ENCODE data around the gene SRD5A2. TPM values are rescaled to one million over a fixed set of nuclear protein-coding genes. Genes with fewer than 3 reads are reported as not detected.

SRD5A2 gene
- total RNA-seq, 1 donor from 2014 or later: not detected

GRCh38 chr2:31558401-31559295 is 22.1 kb downstream of the SRD5A2 start:
- H3K4me3 Mint-ChIP-seq (ENCODE audit: low read depth): no peak overlapping the region
- H3K27ac Mint-ChIP-seq: no peak overlapping the region
- DNase-seq (ENCODE audit: low spot score): no peak
- intact Hi-C loops (cut with micrococcal nuclease): no loop called here
- no peaks in the 10 kb centered on the region for H3K4me1 Mint-ChIP-seq (ENCODE audit: low read depth)
- H3K9me3 Mint-ChIP-seq: no peaks in the 10 kb centered on the region
- no peaks in the 10 kb centered on the region for H3K27me3 Mint-ChIP-seq (ENCODE audit: low read depth)
- H3K36me3 Mint-ChIP-seq (ENCODE audit: low read depth): no peaks in the 10 kb centered on the region

- intact Hi-C loops (cut with micrococcal nuclease): no loop called here
- no peak for DNase-seq (ENCODE audit: low spot score)
- Mint-ChIP-seq H3K27me3 (ENCODE audit: low read depth) (no peaks in the 10 kb centered on the region), H3K9me3 (peaks cover 6% of the 10 kb centered on the region), H3K27ac (no peak overlapping the region), H3K36me3 (ENCODE audit: low read depth) (no peaks in the 10 kb centered on the region), H3K4me1 (ENCODE audit: low read depth) (no peaks in the 10 kb centered on the region), H3K4me3 (ENCODE audit: low read depth) (no peak overlapping the region)
Observed at GRCh38 chr2:31556940-31557339, 23.8 kb downstream of the SRD5A2 start.

GRCh38 chr2:31555967-31556706 is 24.6 kb downstream of the SRD5A2 start:
- Mint-ChIP-seq H3K4me3 (ENCODE audit: low read depth) (no peak overlapping the region), H3K9me3 (peaks cover 6% of the 10 kb centered on the region), H3K36me3 (ENCODE audit: low read depth) (no peaks in the 10 kb centered on the region), H3K4me1 (ENCODE audit: low read depth) (no peaks in the 10 kb centered on the region), H3K27ac (no peak overlapping the region), H3K27me3 (ENCODE audit: low read depth) (no peaks in the 10 kb centered on the region)
- DNase-seq (ENCODE audit: low spot score): no peak
- intact Hi-C loops (cut with micrococcal nuclease): no loop called here

GRCh38 chr2:31553362-31553761 is 27.4 kb downstream of the SRD5A2 start:
- Mint-ChIP-seq H3K4me3 (ENCODE audit: low read depth) (no peak overlapping the region), H3K27ac (no peak overlapping the region), H3K27me3 (ENCODE audit: low read depth) (no peaks in the 10 kb centered on the region)

GRCh38 chr2:31547485-31547884 is 33.3 kb downstream of the SRD5A2 start:
- no peak for DNase-seq (ENCODE audit: low spot score)
- Mint-ChIP-seq H3K27me3 (ENCODE audit: low read depth) (no peaks in the 10 kb centered on the region), H3K4me1 (ENCODE audit: low read depth) (no peaks in the 10 kb centered on the region), H3K4me3 (ENCODE audit: low read depth) (no peak overlapping the region), H3K27ac (no peak overlapping the region), H3K36me3 (ENCODE audit: low read depth) (no peaks in the 10 kb centered on the region), H3K9me3 (peaks cover 9% of the 10 kb centered on the region)
- intact Hi-C loops (cut with micrococcal nuclease): no loop called here

More at GRCh38 chr2:31553362-31553761, 27.4 kb downstream of the SRD5A2 start:
- intact Hi-C loops (cut with micrococcal nuclease): no loop called here
- peaks cover 6% of the 10 kb centered on the region for H3K9me3 Mint-ChIP-seq
- no peaks in the 10 kb centered on the region for H3K4me1 Mint-ChIP-seq (ENCODE audit: low read depth)
- no peaks in the 10 kb centered on the region for H3K36me3 Mint-ChIP-seq (ENCODE audit: low read depth)
- DNase-seq (ENCODE audit: low spot score): no peak

- no peak overlapping the region for H3K4me3 Mint-ChIP-seq (ENCODE audit: low read depth)
- no peak overlapping the region for H3K27ac Mint-ChIP-seq
- intact Hi-C loops (cut with micrococcal nuclease): no loop called here
- DNase-seq (ENCODE audit: low spot score): no peak
- H3K4me1 Mint-ChIP-seq (ENCODE audit: low read depth): no peaks in the 10 kb centered on the region
- H3K27me3 Mint-ChIP-seq (ENCODE audit: low read depth): no peaks in the 10 kb centered on the region
- H3K36me3 Mint-ChIP-seq (ENCODE audit: low read depth): no peaks in the 10 kb centered on the region
- H3K9me3 Mint-ChIP-seq: peaks cover 10% of the 10 kb centered on the region
Observed at GRCh38 chr2:31541853-31542252, 38.9 kb downstream of the SRD5A2 start.

- intact Hi-C loops (cut with micrococcal nuclease): no loop called here
- H3K36me3 Mint-ChIP-seq (ENCODE audit: low read depth): no peaks in the 10 kb centered on the region
- no peaks in the 10 kb centered on the region for H3K4me1 Mint-ChIP-seq (ENCODE audit: low read depth)
- no peak overlapping the region for H3K4me3 Mint-ChIP-seq (ENCODE audit: low read depth)
- H3K27ac Mint-ChIP-seq: no peak overlapping the region
- H3K27me3 Mint-ChIP-seq (ENCODE audit: low read depth): no peaks in the 10 kb centered on the region
- no peak for DNase-seq (ENCODE audit: low spot score)
- H3K9me3 Mint-ChIP-seq: peaks cover 10% of the 10 kb centered on the region
Observed at GRCh38 chr2:31539505-31539904, 41.2 kb downstream of the SRD5A2 start.

- DNase-seq (ENCODE audit: low spot score): no peak
- intact Hi-C loops (cut with micrococcal nuclease): no loop called here
- no peak overlapping the region for H3K4me3 Mint-ChIP-seq (ENCODE audit: low read depth)
Observed at GRCh38 chr2:31535768-31536167, 45.0 kb downstream of the SRD5A2 start.

GRCh38 chr2:31534636-31535035 is 46.1 kb downstream of the SRD5A2 start:
- Mint-ChIP-seq H3K36me3 (ENCODE audit: low read depth) (no peaks in the 10 kb centered on the region), H3K4me3 (ENCODE audit: low read depth) (no peak overlapping the region), H3K27me3 (ENCODE audit: low read depth) (no peaks in the 10 kb centered on the region), H3K4me1 (ENCODE audit: low read depth) (no peaks in the 10 kb centered on the region), H3K9me3 (no peaks in the 10 kb centered on the region), H3K27ac (no peak overlapping the region)
- intact Hi-C loops (cut with micrococcal nuclease): no loop called here
- DNase-seq (ENCODE audit: low spot score): no peak

More at GRCh38 chr2:31535768-31536167, 45.0 kb downstream of the SRD5A2 start:
- H3K27me3 Mint-ChIP-seq (ENCODE audit: low read depth): no peaks in the 10 kb centered on the region
- no peaks in the 10 kb centered on the region for H3K36me3 Mint-ChIP-seq (ENCODE audit: low read depth)
- H3K4me1 Mint-ChIP-seq (ENCODE audit: low read depth): no peaks in the 10 kb centered on the region
- no peaks in the 10 kb centered on the region for H3K9me3 Mint-ChIP-seq
- no peak overlapping the region for H3K27ac Mint-ChIP-seq

- H3K36me3 Mint-ChIP-seq (ENCODE audit: low read depth): no peaks in the 10 kb centered on the region
- no peak for DNase-seq (ENCODE audit: low spot score)
- intact Hi-C loops (cut with micrococcal nuclease): no loop called here
- H3K4me1 Mint-ChIP-seq (ENCODE audit: low read depth): no peaks in the 10 kb centered on the region
- H3K27ac Mint-ChIP-seq: no peak overlapping the region
- no peak overlapping the region for H3K4me3 Mint-ChIP-seq (ENCODE audit: low read depth)
- no peaks in the 10 kb centered on the region for H3K27me3 Mint-ChIP-seq (ENCODE audit: low read depth)
- no peaks in the 10 kb centered on the region for H3K9me3 Mint-ChIP-seq
Observed at GRCh38 chr2:31533036-31533435, 47.7 kb downstream of the SRD5A2 start.

GRCh38 chr2:31531101-31531500 is 49.6 kb downstream of the SRD5A2 start:
- Mint-ChIP-seq H3K27ac (no peak overlapping the region), H3K27me3 (ENCODE audit: low read depth) (no peaks in the 10 kb centered on the region), H3K36me3 (ENCODE audit: low read depth) (no peaks in the 10 kb centered on the region), H3K4me1 (ENCODE audit: low read depth) (no peaks in the 10 kb centered on the region), H3K4me3 (ENCODE audit: low read depth) (no peak overlapping the region), H3K9me3 (no peaks in the 10 kb centered on the region)
- DNase-seq (ENCODE audit: low spot score): no peak
- intact Hi-C loops (cut with micrococcal nuclease): no loop called here

GRCh38 chr2:31529256-31529655 is 51.5 kb downstream of the SRD5A2 start:
- no peak overlapping the region for H3K4me3 Mint-ChIP-seq (ENCODE audit: low read depth)
- H3K9me3 Mint-ChIP-seq: no peaks in the 10 kb centered on the region

GRCh38 chr2:31528823-31529222 is 51.9 kb downstream of the SRD5A2 start:
- no peak overlapping the region for H3K4me3 Mint-ChIP-seq (ENCODE audit: low read depth)
- no peak for DNase-seq (ENCODE audit: low spot score)
- H3K4me1 Mint-ChIP-seq (ENCODE audit: low read depth): no peaks in the 10 kb centered on the region
- no peaks in the 10 kb centered on the region for H3K36me3 Mint-ChIP-seq (ENCODE audit: low read depth)
- H3K9me3 Mint-ChIP-seq: no peaks in the 10 kb centered on the region
- H3K27me3 Mint-ChIP-seq (ENCODE audit: low read depth): peaks cover 2% of the 10 kb centered on the region
- no peak overlapping the region for H3K27ac Mint-ChIP-seq
- intact Hi-C loops (cut with micrococcal nuclease): loop anchor here (10.0 kb wide), 1 partner anchor 814 kb away; no protein-coding TSS in a partner anchor

More at GRCh38 chr2:31529256-31529655, 51.5 kb downstream of the SRD5A2 start:
- Mint-ChIP-seq H3K27me3 (ENCODE audit: low read depth) (no peaks in the 10 kb centered on the region), H3K27ac (no peak overlapping the region), H3K36me3 (ENCODE audit: low read depth) (no peaks in the 10 kb centered on the region), H3K4me1 (ENCODE audit: low read depth) (no peaks in the 10 kb centered on the region)
- no peak for DNase-seq (ENCODE audit: low spot score)
- intact Hi-C loops (cut with micrococcal nuclease): loop anchor here (10.0 kb wide), 1 partner anchor 814 kb away; no protein-coding TSS in a partner anchor
